Stimulated activated naive CD4-positive, alpha-beta T cell treated with Interleukin-2 at 50 U/mL for 16 hours (primary cell): ENCODE measurements around the gene NRSN2.
A peak's percentile ranks its signal among the peaks of the same experiment; 100 is the strongest.
"Not testable (repeated sequence)": the region's sequence is repeated elsewhere in the genome, so short reads cannot be mapped to it uniquely, and the experiment has no call there.

Source experiments
- DNase-seq: peaks from one replicate; lab custom pipeline; 2025; lab: John Stamatoyannopoulos, UW

The NRSN2 gene

GRCh38 chr20:325045-325888 is 21.6 kb upstream of the NRSN2 start, which contains the start of gene SOX12:
Gene SOX12 (plus strand): TSS chr20:325552. CDS start chr20:325925, 373 bp downstream.
- DNase-seq, result peak; percentile 96

GRCh38 chr20:325889-326644 is 20.8 kb upstream of the NRSN2 start:
- peak; percentile 32 for DNase-seq

- no peak for DNase-seq
Measured at GRCh38 chr20:326645-327185, 20.2 kb upstream of the NRSN2 start.

- DNase-seq, result peak; percentile 48
Measured at GRCh38 chr20:327186-328026, 19.5 kb upstream of the NRSN2 start.

GRCh38 chr20:328027-328974 is 18.6 kb upstream of the NRSN2 start:
- DNase-seq, result no peak

- no peak for DNase-seq
Measured at GRCh38 chr20:328975-329695, 17.8 kb upstream of the NRSN2 start.

GRCh38 chr20:329851-330232 is 17.1 kb upstream of the NRSN2 start:
- DNase-seq, result no peak

GRCh38 chr20:330233-331149 is 16.4 kb upstream of the NRSN2 start:
- peak; percentile 42 for DNase-seq

GRCh38 chr20:334578-334977 is 12.3 kb upstream of the NRSN2 start:
- no peak for DNase-seq

GRCh38 chr20:336040-336439 is 10.9 kb upstream of the NRSN2 start:
- DNase-seq, result not testable (repeated sequence)

- peak; percentile 37 for DNase-seq
Measured at GRCh38 chr20:341682-342081, 5.2 kb upstream of the NRSN2 start.

- DNase-seq, result no peak
Measured at GRCh38 chr20:343107-343506, 3.8 kb upstream of the NRSN2 start.

- no peak for DNase-seq
Measured at GRCh38 chr20:346033-346639, 775 bp upstream of the NRSN2 start.

- no peak for DNase-seq
Measured at GRCh38 chr20:347317-347639, 367 bp downstream of the NRSN2 start.

- DNase-seq, result peak; percentile 51
Measured at GRCh38 chr20:347640-348484, 951 bp downstream of the NRSN2 start.

GRCh38 chr20:348972-349841 is 2.3 kb downstream of the NRSN2 start:
- DNase-seq, result no peak

GRCh38 chr20:353166-353565 is 6.3 kb downstream of the NRSN2 start:
- no peak for DNase-seq
